SK-N-SH treated with all-trans-retinoic acid at 6 μM for 48 hours (cell line): Measurements from ENCODE around the gene TEX14.

Source experiments
- ATAC-seq: fragments of 200-7000 bp; cut with Tn5 transposase; 3 replicates; pipeline ENCODE4 v1.9.1; 2020; ENCODE audit warnings: mild to moderate bottlenecking, moderate library complexity
- ARNTL ChIP-seq: fragments of 450-650 bp; formaldehyde crosslinking; IDR thresholded peaks from 2 replicates; pipeline ENCODE4 v1.5.0; 2020; ENCODE audit warnings: low read depth, mild to moderate bottlenecking, moderate library complexity, borderline replicate concordance
- BACH2 ChIP-seq: fragments of 250-450 bp; sonication (Bioruptor Pico); IDR thresholded peaks from 2 replicates; pipeline ENCODE4 v1.9.0; 2021; ENCODE audit warnings: mild to moderate bottlenecking, borderline replicate concordance
- CREB5 ChIP-seq: fragments of 250-450 bp; sonication (Bioruptor Pico); IDR thresholded peaks from 2 replicates; pipeline ENCODE4 v1.5.1; 2020; ENCODE audit warnings: low read depth, mild to moderate bottlenecking, moderate library complexity
- CSDC2 ChIP-seq: fragments of 250-450 bp; sonication (Bioruptor Pico); IDR thresholded peaks from 2 replicates; pipeline ENCODE4 v1.5.0; 2020; ENCODE audit warnings: mild to moderate bottlenecking, moderate library complexity
- ESRRG ChIP-seq: fragments of 250-450 bp; sonication (Bioruptor Pico); IDR thresholded peaks from 2 replicates; pipeline ENCODE4 v1.6.1; 2021; ENCODE audit warnings: mild to moderate bottlenecking
- GLIS3 ChIP-seq: fragments of 250-450 bp; sonication (Bioruptor Pico); IDR thresholded peaks from 2 replicates; pipeline ENCODE4 v1.5.0; 2020; ENCODE audit warnings: mild to moderate bottlenecking, moderate library complexity
- OSR1 ChIP-seq: fragments of 250-450 bp; sonication (Bioruptor Pico); IDR thresholded peaks from 2 replicates; pipeline ENCODE4 v1.8.0; 2022; ENCODE audit warnings: moderate library complexity, mild to moderate bottlenecking, inconsistent platforms
- PATZ1 ChIP-seq: fragments of 250-450 bp; sonication (Bioruptor Pico); IDR thresholded peaks from 2 replicates; pipeline ENCODE4 v1.8.0; 2020; ENCODE audit warnings: mild to moderate bottlenecking, moderate library complexity, borderline replicate concordance
- PPARA ChIP-seq: fragments of 250-450 bp; sonication (Bioruptor Pico); IDR thresholded peaks from 2 replicates; pipeline ENCODE4 v1.5.0; 2020; ENCODE audit warnings: mild to moderate bottlenecking, borderline replicate concordance
- RARB ChIP-seq: fragments of 250-450 bp; sonication (Bioruptor Pico); IDR thresholded peaks from 2 replicates; pipeline ENCODE4 v1.8.0; 2021; ENCODE audit warnings: mild to moderate bottlenecking, moderate library complexity
- SNAI2 ChIP-seq: fragments of 250-450 bp; sonication (Bioruptor Pico); IDR thresholded peaks from 2 replicates; pipeline ENCODE4 v1.5.0; 2020; ENCODE audit warnings: mild to moderate bottlenecking, moderate library complexity
- TCF4 ChIP-seq: fragments of 250-450 bp; sonication (Bioruptor Pico); IDR thresholded peaks from 2 replicates; pipeline ENCODE4 v1.8.0; 2021; ENCODE audit warnings: mild to moderate bottlenecking, moderate library complexity, borderline replicate concordance
- TOX ChIP-seq: fragments of 250-450 bp; sonication (Bioruptor Pico); IDR thresholded peaks from 2 replicates; pipeline ENCODE4 v1.8.0; 2021; ENCODE audit warnings: mild to moderate bottlenecking, moderate library complexity, borderline replicate concordance
- ZFP3 ChIP-seq: fragments of 250-450 bp; sonication (Bioruptor Pico); IDR thresholded peaks from 2 replicates; pipeline ENCODE4 v1.5.0; 2020; ENCODE audit warnings: mild to moderate bottlenecking, moderate library complexity
- ZFP30 ChIP-seq: fragments of 450-650 bp; formaldehyde crosslinking; IDR thresholded peaks from 2 replicates; pipeline ENCODE4 v1.5.0; 2022; ENCODE audit warnings: mild to moderate bottlenecking, moderate library complexity
- ZNF565 ChIP-seq: fragments of 450-650 bp; formaldehyde crosslinking; conservative IDR thresholded peaks from 2 replicates; pipeline ENCODE4 v1.5.0; 2020; ENCODE audit warnings: low read depth, mild to moderate bottlenecking, moderate library complexity
- ZNF70 ChIP-seq: fragments of 450-650 bp; formaldehyde crosslinking; IDR thresholded peaks from 2 replicates; pipeline ENCODE4 v1.5.0; 2020; ENCODE audit warnings: mild to moderate bottlenecking, moderate library complexity
- ZNF8 ChIP-seq: fragments of 450-650 bp; formaldehyde crosslinking; IDR thresholded peaks from 2 replicates; pipeline ENCODE4 v1.5.0; 2020; ENCODE audit warnings: mild to moderate bottlenecking, moderate library complexity
- TF ChIP-seq, protein P1 (sequence below): fragments of 250-450 bp; sonication (Bioruptor Pico); IDR thresholded peaks from 2 replicates; pipeline ENCODE4 v1.8.0; 2021; ENCODE audit warnings: low read depth, mild to moderate bottlenecking, moderate library complexity, borderline replicate concordance
- TF ChIP-seq, protein P2 (sequence below): fragments of 250-450 bp; sonication (Bioruptor Pico); IDR thresholded peaks from 2 replicates; pipeline ENCODE4 v1.5.0; 2020; ENCODE audit warnings: mild to moderate bottlenecking, moderate library complexity

TEX14 gene

DNA sequence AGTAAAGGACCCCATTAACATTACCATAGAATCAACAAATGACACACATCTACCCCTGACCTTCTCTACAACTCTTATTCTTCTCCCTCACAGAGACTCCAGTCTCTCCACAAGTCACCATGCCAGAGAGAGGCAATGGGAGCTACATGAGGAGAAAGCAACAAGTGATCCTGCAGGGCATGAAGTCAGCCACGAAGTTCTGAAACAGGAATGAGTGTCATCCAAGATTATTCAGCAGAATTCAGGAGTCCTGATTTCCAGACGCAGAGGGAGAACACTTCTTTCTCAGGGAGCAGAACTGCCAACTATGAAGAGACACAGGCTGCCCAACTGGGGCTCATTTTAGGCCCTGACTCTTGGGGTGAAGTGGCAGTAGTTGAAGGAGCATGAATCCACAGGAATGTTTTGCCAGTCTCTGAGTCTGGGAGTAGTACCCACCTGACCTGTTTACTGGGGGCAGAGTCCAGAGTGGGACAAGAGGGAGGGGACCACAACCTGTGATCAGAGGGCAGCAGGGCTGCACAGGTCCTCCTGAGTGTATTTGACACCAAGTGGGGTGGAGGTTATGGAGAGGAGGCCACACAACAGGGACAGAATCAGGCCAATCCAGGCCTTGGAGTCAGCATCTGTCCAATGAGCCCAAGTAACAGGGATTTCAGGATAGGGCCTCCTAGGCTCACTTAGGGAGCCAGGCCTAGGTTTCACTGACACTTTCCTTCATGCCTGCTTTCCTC is 175.0 kb downstream of the TEX14 start (continued):
- TF ChIP-seq TCF4 = no peak
- TF ChIP-seq, protein P1, sequence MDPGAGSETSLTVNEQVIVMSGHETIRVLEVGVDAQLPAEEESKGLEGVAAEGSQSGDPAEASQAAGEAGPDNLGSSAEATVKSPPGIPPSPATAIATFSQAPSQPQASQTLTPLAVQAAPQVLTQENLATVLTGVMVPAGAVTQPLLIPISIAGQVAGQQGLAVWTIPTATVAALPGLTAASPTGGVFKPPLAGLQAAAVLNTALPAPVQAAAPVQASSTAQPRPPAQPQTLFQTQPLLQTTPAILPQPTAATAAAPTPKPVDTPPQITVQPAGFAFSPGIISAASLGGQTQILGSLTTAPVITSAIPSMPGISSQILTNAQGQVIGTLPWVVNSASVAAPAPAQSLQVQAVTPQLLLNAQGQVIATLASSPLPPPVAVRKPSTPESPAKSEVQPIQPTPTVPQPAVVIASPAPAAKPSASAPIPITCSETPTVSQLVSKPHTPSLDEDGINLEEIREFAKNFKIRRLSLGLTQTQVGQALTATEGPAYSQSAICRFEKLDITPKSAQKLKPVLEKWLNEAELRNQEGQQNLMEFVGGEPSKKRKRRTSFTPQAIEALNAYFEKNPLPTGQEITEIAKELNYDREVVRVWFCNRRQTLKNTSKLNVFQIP (CRISPR knock-in tag) = no peak

GRCh38 chr17:58515286-58515685 is 176.6 kb downstream of the TEX14 start:
- TF ChIP-seq ZNF565 (CRISPR knock-in tag) (no peak), RARB (CRISPR knock-in tag) (no peak), GLIS3 (CRISPR knock-in tag) (no peak), OSR1 (CRISPR knock-in tag) (no peak), SNAI2 (no peak), ZFP3 (CRISPR knock-in tag) (no peak), BACH2 (CRISPR knock-in tag) (no peak), TCF4 (no peak), ARNTL (CRISPR knock-in tag) (no peak), ZFP30 (CRISPR knock-in tag) (no peak)
- TF ChIP-seq, protein P1 (CRISPR knock-in tag) = no peak
- TF ChIP-seq, all 23 proteins: peak for 0
- no peak for ATAC-seq

GRCh38 chr17:58514770-58515157 is 177.1 kb downstream of the TEX14 start:
- no peak for TF ChIP-seq OSR1 (CRISPR knock-in tag)
- no peak for TF ChIP-seq CREB5 (CRISPR knock-in tag)
- no peak for TF ChIP-seq CSDC2 (CRISPR knock-in tag)
- TF ChIP-seq ZNF565 (CRISPR knock-in tag) = no peak
- no peak for TF ChIP-seq ZNF70 (CRISPR knock-in tag)
- no peak for TF ChIP-seq PATZ1 (CRISPR knock-in tag)
- no peak for TF ChIP-seq TCF4
- TF ChIP-seq ZFP3 (CRISPR knock-in tag) = no peak
- no peak for TF ChIP-seq ESRRG (CRISPR knock-in tag)
- TF ChIP-seq SNAI2 = no peak
- TF ChIP-seq GLIS3 (CRISPR knock-in tag) = no peak
- TF ChIP-seq ARNTL (CRISPR knock-in tag) = no peak
- TF ChIP-seq BACH2 (CRISPR knock-in tag) = no peak
- no peak for TF ChIP-seq TOX
- TF ChIP-seq, protein P2, sequence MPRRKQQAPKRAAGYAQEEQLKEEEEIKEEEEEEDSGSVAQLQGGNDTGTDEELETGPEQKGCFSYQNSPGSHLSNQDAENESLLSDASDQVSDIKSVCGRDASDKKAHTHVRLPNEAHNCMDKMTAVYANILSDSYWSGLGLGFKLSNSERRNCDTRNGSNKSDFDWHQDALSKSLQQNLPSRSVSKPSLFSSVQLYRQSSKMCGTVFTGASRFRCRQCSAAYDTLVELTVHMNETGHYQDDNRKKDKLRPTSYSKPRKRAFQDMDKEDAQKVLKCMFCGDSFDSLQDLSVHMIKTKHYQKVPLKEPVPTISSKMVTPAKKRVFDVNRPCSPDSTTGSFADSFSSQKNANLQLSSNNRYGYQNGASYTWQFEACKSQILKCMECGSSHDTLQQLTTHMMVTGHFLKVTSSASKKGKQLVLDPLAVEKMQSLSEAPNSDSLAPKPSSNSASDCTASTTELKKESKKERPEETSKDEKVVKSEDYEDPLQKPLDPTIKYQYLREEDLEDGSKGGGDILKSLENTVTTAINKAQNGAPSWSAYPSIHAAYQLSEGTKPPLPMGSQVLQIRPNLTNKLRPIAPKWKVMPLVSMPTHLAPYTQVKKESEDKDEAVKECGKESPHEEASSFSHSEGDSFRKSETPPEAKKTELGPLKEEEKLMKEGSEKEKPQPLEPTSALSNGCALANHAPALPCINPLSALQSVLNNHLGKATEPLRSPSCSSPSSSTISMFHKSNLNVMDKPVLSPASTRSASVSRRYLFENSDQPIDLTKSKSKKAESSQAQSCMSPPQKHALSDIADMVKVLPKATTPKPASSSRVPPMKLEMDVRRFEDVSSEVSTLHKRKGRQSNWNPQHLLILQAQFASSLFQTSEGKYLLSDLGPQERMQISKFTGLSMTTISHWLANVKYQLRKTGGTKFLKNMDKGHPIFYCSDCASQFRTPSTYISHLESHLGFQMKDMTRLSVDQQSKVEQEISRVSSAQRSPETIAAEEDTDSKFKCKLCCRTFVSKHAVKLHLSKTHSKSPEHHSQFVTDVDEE = no peak
- TF ChIP-seq ZNF8 (CRISPR knock-in tag) = no peak
- TF ChIP-seq, protein P1 (CRISPR knock-in tag) = no peak
- TF ChIP-seq PPARA (CRISPR knock-in tag) = no peak
- no peak for ATAC-seq
